Measurements from ENCODE around the gene POLR2I.
"Not testable (repeated sequence)": the region's sequence is repeated elsewhere in the genome, so short reads cannot be mapped to it uniquely, and the experiment has no call there.

Gene POLR2I

GRCh38 chr19:36081385-36081784 is 33.3 kb downstream of the POLR2I start:
- FAIRE-seq, result no peak
- no peak for DNase-seq (ENCODE audit: insufficient read length, low spot score)
- TF ChIP-seq POLR2A (IDR thresholded peaks at IDR 0.05; ENCODE audit: low read depth, low read length), result no peak

GRCh38 chr19:36079389-36079945 is 35.2 kb downstream of the POLR2I start:
- DNase-seq (ENCODE audit: insufficient read length, low spot score) (no peak), FAIRE-seq (no peak)
- no peak for TF ChIP-seq POLR2A (IDR thresholded peaks at IDR 0.05; ENCODE audit: low read depth, low read length)

GRCh38 chr19:36073121-36073876 is 41.4 kb downstream of the POLR2I start:
- DNase-seq (ENCODE audit: insufficient read length, low spot score) (no peak), FAIRE-seq (no peak)
- TF ChIP-seq POLR2A (IDR thresholded peaks at IDR 0.05; ENCODE audit: low read depth, low read length), result no peak

GRCh38 chr19:36072081-36072480 is 42.6 kb downstream of the POLR2I start:
- DNase-seq (ENCODE audit: insufficient read length, low spot score) (no peak), FAIRE-seq (no peak)
- no peak for TF ChIP-seq POLR2A (IDR thresholded peaks at IDR 0.05; ENCODE audit: low read depth, low read length)

- FAIRE-seq; DNase-seq (ENCODE audit: insufficient read length, low spot score): not testable (repeated sequence)
Observed at GRCh38 chr19:36068810-36069499, 45.7 kb downstream of the POLR2I start.

GRCh38 chr19:36067681-36068080 is 47.0 kb downstream of the POLR2I start:
- no peak for TF ChIP-seq POLR2A (IDR thresholded peaks at IDR 0.05; ENCODE audit: low read depth, low read length)
- FAIRE-seq, result no peak
- DNase-seq (ENCODE audit: insufficient read length, low spot score), result no peak

GRCh38 chr19:36064826-36065225 is 49.8 kb downstream of the POLR2I start:
- no peak for TF ChIP-seq POLR2A (IDR thresholded peaks at IDR 0.05; ENCODE audit: low read depth, low read length)
- DNase-seq (ENCODE audit: insufficient read length, low spot score) (no peak), FAIRE-seq (no peak)

Data from H54 (cell line).